Measurements from ENCODE around the gene CEACAM8. TPM values are rescaled to one million over a fixed set of nuclear protein-coding genes. Genes with fewer than 3 reads are reported as not detected.
"Not testable (repeated sequence)": the region's sequence is repeated elsewhere in the genome, so short reads cannot be mapped to it uniquely, and the experiment has no call there.

CEACAM8 gene
- total and polyA plus RNA-seq, 2 donors: 0.41 to 1.7 TPM

DNA sequence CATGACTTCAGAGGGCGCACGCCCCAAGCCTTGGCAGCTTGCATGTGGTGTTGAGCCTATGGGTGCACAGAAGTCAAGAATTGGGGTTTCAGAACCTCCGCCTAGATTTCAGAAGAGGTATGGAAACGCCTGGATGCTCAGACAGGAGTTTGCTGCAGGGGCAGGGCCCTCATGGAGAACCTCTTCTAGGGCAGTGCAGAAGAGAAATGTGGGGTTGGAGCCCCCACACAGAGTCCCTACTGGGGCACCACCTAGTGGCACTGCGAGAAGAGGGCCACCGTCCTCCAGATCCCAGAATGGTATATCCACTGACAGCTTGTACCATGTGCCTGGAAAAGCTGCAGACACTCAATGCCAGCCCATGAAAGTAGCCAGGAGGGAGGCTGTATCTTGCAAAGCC lies 44.2 kb downstream of the CEACAM8 start:
- not testable (repeated sequence) for H3K4me3 ChIP-seq (ENCODE audit: low read length in 2 of 2); H3K27me3 ChIP-seq (ENCODE audit: control insufficient read depth in 2 of 2, insufficient read depth in 1 of 2, low read length in 1 of 2); DNase-seq (ENCODE audit: low read depth in 6 of 9, low spot score in 9 of 9); H3K36me3 ChIP-seq (ENCODE audit: control insufficient read depth in 2 of 2, insufficient read depth in 2 of 2, low read length in 1 of 2); H3K4me1 ChIP-seq (ENCODE audit: control insufficient read depth in 2 of 2, insufficient read depth in 2 of 2, low read length in 2 of 2); H3K9me3 ChIP-seq (ENCODE audit: control insufficient read depth in 2 of 2, insufficient read depth in 1 of 2, low read length in 1 of 2); H3K27ac ChIP-seq (ENCODE audit: low read depth in 1 of 2, low read length in 1 of 2)
- 95% methylated on average over 6 of the region's 6 CpGs for WGBS

DNA sequence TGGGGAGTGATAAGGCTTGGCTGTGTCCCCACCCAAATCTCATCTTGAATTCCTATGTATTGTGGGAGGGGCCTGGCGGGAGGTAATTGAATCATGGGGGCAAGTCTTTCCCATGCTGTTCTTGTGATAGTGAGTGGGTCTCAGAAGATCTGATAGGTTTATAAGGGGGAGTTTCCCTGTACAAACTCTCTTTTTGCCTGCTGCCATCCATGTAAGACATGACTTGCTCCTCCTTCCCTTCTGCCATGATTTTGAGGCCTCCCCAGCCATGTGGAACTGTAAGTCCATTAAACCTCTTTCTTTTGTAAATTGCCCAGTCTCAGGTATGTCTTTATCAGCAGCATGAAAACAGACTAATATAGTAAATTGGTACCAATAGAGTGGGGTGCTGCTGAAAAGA lies 45.7 kb downstream of the CEACAM8 start:
- not testable (repeated sequence) for H3K27ac ChIP-seq (ENCODE audit: low read depth in 1 of 2, low read length in 1 of 2); H3K4me3 ChIP-seq (ENCODE audit: low read length in 2 of 2); H3K36me3 ChIP-seq (ENCODE audit: control insufficient read depth in 2 of 2, insufficient read depth in 2 of 2, low read length in 1 of 2); H3K27me3 ChIP-seq (ENCODE audit: control insufficient read depth in 2 of 2, insufficient read depth in 1 of 2, low read length in 1 of 2); H3K9me3 ChIP-seq (ENCODE audit: control insufficient read depth in 2 of 2, insufficient read depth in 1 of 2, low read length in 1 of 2); H3K4me1 ChIP-seq (ENCODE audit: control insufficient read depth in 2 of 2, insufficient read depth in 2 of 2, low read length in 2 of 2); DNase-seq (ENCODE audit: low read depth in 6 of 9, low spot score in 9 of 9)
- 48% methylated on average over 1 of the region's 1 CpG for WGBS

DNA sequence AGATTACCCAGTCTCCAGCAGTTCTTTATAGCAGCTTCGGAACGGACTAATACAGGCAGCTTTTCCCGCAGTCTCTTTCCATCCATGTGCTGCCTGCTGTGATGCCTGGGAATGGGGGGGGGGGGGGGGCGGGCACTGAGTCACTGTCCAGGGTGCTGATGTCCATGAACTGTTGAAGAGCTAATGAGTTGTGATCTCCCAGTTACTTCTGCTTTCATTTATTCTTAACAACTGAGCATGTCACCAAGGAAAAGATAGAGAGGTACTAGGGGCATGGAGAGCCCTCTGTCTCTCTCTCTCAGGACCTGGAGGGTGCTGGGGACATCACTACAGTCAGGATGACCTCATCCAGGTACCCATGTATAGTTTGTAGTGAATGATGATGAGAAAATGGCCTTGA lies 46.2 kb downstream of the CEACAM8 start:
- Histone ChIP-seq H3K36me3 (ENCODE audit: control insufficient read depth in 2 of 2, insufficient read depth in 2 of 2, low read length in 1 of 2) (no peaks in the 10 kb centered on the region), H3K4me1 (ENCODE audit: control insufficient read depth in 2 of 2, insufficient read depth in 2 of 2, low read length in 2 of 2) (no peaks in the 10 kb centered on the region), H3K27me3 (ENCODE audit: control insufficient read depth in 2 of 2, insufficient read depth in 1 of 2, low read length in 1 of 2) (no peaks in the 10 kb centered on the region), H3K4me3 (ENCODE audit: low read length in 2 of 2) (no peak overlapping the region), H3K27ac (ENCODE audit: low read depth in 1 of 2, low read length in 1 of 2) (no peak overlapping the region), H3K9me3 (ENCODE audit: control insufficient read depth in 2 of 2, insufficient read depth in 1 of 2, low read length in 1 of 2) (no peaks in the 10 kb centered on the region)
- WGBS: 76% methylated on average over 4 of the region's 4 CpGs
- no peak for DNase-seq (ENCODE audit: low read depth in 6 of 9, low spot score in 9 of 9)

DNA sequence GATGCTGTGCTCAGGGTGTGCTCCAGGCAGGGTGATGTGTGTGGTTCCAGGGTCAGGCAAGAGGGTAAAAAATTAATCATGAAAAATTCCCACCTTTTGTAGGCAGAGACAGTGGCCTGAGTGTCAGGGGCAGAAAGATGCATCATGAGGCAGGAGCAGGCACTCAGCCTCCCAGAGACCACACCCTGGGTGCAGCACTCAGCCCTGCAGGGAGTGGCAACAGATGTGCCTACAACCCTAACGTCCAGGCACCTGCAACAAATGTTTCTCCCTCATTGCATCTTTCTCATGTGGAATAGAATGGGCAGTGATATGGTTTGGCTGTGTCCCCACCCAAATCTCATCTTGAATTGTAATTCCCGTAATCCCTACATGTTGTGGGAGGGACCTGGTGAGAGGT lies 46.8 kb downstream of the CEACAM8 start:
- H3K9me3 ChIP-seq (ENCODE audit: control insufficient read depth in 2 of 2, insufficient read depth in 1 of 2, low read length in 1 of 2): no peaks in the 10 kb centered on the region
- H3K4me3 ChIP-seq (ENCODE audit: low read length in 2 of 2): no peak overlapping the region
- no peaks in the 10 kb centered on the region for H3K4me1 ChIP-seq (ENCODE audit: control insufficient read depth in 2 of 2, insufficient read depth in 2 of 2, low read length in 2 of 2)
- DNase-seq (ENCODE audit: low read depth in 6 of 9, low spot score in 9 of 9): no peak
- no peaks in the 10 kb centered on the region for H3K36me3 ChIP-seq (ENCODE audit: control insufficient read depth in 2 of 2, insufficient read depth in 2 of 2, low read length in 1 of 2)
- WGBS: 71% methylated on average over 2 of the region's 2 CpGs
- no peaks in the 10 kb centered on the region for H3K27me3 ChIP-seq (ENCODE audit: control insufficient read depth in 2 of 2, insufficient read depth in 1 of 2, low read length in 1 of 2)
- no peak overlapping the region for H3K27ac ChIP-seq (ENCODE audit: low read depth in 1 of 2, low read length in 1 of 2)

DNA sequence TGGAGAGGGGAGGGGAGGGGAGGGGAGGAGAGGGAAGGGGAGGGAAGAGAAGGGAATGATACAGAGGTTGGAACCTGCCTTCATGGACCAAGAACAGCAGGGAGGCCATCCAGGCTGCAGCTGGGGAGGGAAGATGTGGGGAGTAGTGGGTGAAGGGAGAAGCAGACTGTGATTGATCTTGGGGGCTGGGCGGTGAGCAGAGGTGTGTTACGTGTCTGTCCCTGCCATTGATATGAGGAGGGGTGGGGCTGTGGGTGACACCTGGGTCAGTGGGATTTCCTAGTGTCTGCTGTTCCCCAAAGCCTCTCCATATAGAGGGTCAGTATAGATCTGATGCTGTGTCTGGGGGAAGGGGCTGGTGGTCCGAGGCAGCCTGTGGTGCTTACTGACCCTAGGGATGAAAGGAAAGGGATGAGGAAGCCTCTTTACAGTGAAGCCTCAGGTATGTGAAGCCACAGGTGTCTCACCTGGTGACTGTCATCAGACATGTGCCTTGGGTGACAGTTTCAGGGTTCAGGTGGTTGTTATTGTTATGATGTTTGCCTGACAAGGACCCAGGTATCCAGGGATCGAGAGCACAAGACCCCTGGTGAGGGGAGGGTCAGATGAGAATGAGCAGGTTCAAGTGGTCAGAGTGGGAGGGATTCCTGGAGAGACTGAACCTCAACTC lies 47.8 kb downstream of the CEACAM8 start:
- no peak overlapping the region for H3K27ac ChIP-seq (ENCODE audit: low read depth in 1 of 2, low read length in 1 of 2)
- no peaks in the 10 kb centered on the region for H3K36me3 ChIP-seq (ENCODE audit: control insufficient read depth in 2 of 2, insufficient read depth in 2 of 2, low read length in 1 of 2)
- 98% methylated on average over 4 of the region's 4 CpGs for WGBS
- H3K9me3 ChIP-seq (ENCODE audit: control insufficient read depth in 2 of 2, insufficient read depth in 1 of 2, low read length in 1 of 2): no peaks in the 10 kb centered on the region
- H3K4me1 ChIP-seq (ENCODE audit: control insufficient read depth in 2 of 2, insufficient read depth in 2 of 2, low read length in 2 of 2): no peaks in the 10 kb centered on the region
- H3K4me3 ChIP-seq (ENCODE audit: low read length in 2 of 2): no peak overlapping the region
- H3K27me3 ChIP-seq (ENCODE audit: control insufficient read depth in 2 of 2, insufficient read depth in 1 of 2, low read length in 1 of 2): no peaks in the 10 kb centered on the region
- DNase-seq (ENCODE audit: low read depth in 6 of 9, low spot score in 9 of 9): no peak

DNA sequence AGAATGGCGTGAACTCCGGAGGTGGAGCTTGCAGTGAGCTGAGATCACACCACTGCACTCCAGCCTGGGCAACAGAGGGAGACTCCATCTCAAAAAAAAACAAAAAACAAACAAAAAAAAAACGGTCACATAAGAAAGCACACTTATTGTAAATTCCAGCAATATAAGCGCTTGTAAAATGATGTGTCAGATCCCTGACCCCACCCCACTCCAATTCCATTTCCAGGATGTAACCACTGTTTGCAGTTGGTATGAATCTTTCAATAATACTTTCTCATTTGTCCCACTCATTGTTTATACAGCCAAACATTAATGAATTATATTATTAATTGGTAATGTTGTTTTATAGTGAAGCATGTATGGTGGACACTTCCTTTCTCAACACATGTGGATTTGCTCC lies 50.6 kb downstream of the CEACAM8 start:
- H3K27ac ChIP-seq (ENCODE audit: low read depth in 1 of 2, low read length in 1 of 2): no peak overlapping the region
- H3K4me3 ChIP-seq (ENCODE audit: low read length in 2 of 2): no peak overlapping the region
- no peaks in the 10 kb centered on the region for H3K36me3 ChIP-seq (ENCODE audit: control insufficient read depth in 2 of 2, insufficient read depth in 2 of 2, low read length in 1 of 2)
- no peak for DNase-seq (ENCODE audit: low read depth in 6 of 9, low spot score in 9 of 9)
- WGBS: 96% methylated on average over 4 of the region's 4 CpGs
- H3K4me1 ChIP-seq (ENCODE audit: control insufficient read depth in 2 of 2, insufficient read depth in 2 of 2, low read length in 2 of 2): no peaks in the 10 kb centered on the region
- no peaks in the 10 kb centered on the region for H3K9me3 ChIP-seq (ENCODE audit: control insufficient read depth in 2 of 2, insufficient read depth in 1 of 2, low read length in 1 of 2)
- H3K27me3 ChIP-seq (ENCODE audit: control insufficient read depth in 2 of 2, insufficient read depth in 1 of 2, low read length in 1 of 2): no peaks in the 10 kb centered on the region

DNA sequence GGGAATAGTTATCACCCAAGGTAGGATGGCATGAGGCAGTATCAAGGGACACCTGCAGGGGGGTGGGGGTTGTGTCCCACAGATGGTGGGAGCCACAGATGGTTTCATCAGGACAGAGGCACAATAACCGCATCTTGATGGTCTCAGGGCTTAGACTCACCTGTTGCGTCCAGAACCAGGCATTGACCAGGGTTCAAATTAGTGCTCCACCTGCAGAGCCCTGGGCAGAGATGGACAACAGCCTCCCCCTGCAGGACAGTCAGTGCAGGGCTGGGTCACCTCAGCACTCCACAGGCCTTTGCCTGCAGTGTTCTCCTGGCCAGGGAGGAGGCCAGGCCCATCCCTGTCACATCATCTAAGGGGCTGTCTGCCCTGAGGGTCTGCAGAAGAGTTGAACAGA lies 51.9 kb downstream of the CEACAM8 start:
- Histone ChIP-seq H3K4me1 (ENCODE audit: control insufficient read depth in 2 of 2, insufficient read depth in 2 of 2, low read length in 2 of 2) (no peaks in the 10 kb centered on the region), H3K4me3 (ENCODE audit: low read length in 2 of 2) (no peak overlapping the region), H3K27me3 (ENCODE audit: control insufficient read depth in 2 of 2, insufficient read depth in 1 of 2, low read length in 1 of 2) (no peaks in the 10 kb centered on the region), H3K36me3 (ENCODE audit: control insufficient read depth in 2 of 2, insufficient read depth in 2 of 2, low read length in 1 of 2) (no peaks in the 10 kb centered on the region), H3K9me3 (ENCODE audit: control insufficient read depth in 2 of 2, insufficient read depth in 1 of 2, low read length in 1 of 2) (no peaks in the 10 kb centered on the region), H3K27ac (ENCODE audit: low read depth in 1 of 2, low read length in 1 of 2) (no peak overlapping the region)
- WGBS: 99% methylated on average over 2 of the region's 2 CpGs
- no peak for DNase-seq (ENCODE audit: low read depth in 6 of 9, low spot score in 9 of 9)

DNA sequence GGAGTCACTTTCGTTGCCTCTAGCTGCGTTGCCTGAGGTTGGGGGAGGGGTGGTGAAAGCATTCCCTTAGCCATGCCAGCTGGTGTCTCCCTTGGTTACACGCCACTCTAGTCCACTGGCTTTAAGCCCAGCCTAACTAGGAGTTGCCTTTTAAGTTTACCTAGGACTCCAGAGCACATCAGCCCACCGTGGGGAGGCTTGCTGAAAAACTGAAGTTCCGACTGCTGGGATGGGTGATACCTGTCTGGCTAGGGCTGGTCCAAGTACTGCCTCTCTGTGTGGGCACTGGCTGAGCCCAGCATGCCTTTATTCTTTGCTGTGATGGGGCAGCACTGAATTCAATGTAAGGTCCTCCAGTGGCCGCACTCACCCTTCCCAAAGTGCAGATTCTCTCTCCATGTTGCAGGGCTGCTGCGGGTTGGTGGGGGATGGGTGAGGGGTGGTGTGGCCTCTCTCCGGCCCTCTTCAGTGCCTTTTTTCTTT lies 54.6 kb downstream of the CEACAM8 start:
- WGBS: 92% methylated on average over 8 of the region's 8 CpGs
- Histone ChIP-seq H3K4me1 (ENCODE audit: control insufficient read depth in 2 of 2, insufficient read depth in 2 of 2, low read length in 2 of 2) (no peaks in the 10 kb centered on the region), H3K9me3 (ENCODE audit: control insufficient read depth in 2 of 2, insufficient read depth in 1 of 2, low read length in 1 of 2) (no peaks in the 10 kb centered on the region), H3K27ac (ENCODE audit: low read depth in 1 of 2, low read length in 1 of 2) (no peak overlapping the region), H3K36me3 (ENCODE audit: control insufficient read depth in 2 of 2, insufficient read depth in 2 of 2, low read length in 1 of 2) (no peaks in the 10 kb centered on the region), H3K27me3 (ENCODE audit: control insufficient read depth in 2 of 2, insufficient read depth in 1 of 2, low read length in 1 of 2) (no peaks in the 10 kb centered on the region), H3K4me3 (ENCODE audit: low read length in 2 of 2) (no peak overlapping the region)
- DNase-seq (ENCODE audit: low read depth in 6 of 9, low spot score in 9 of 9): no peak

DNA sequence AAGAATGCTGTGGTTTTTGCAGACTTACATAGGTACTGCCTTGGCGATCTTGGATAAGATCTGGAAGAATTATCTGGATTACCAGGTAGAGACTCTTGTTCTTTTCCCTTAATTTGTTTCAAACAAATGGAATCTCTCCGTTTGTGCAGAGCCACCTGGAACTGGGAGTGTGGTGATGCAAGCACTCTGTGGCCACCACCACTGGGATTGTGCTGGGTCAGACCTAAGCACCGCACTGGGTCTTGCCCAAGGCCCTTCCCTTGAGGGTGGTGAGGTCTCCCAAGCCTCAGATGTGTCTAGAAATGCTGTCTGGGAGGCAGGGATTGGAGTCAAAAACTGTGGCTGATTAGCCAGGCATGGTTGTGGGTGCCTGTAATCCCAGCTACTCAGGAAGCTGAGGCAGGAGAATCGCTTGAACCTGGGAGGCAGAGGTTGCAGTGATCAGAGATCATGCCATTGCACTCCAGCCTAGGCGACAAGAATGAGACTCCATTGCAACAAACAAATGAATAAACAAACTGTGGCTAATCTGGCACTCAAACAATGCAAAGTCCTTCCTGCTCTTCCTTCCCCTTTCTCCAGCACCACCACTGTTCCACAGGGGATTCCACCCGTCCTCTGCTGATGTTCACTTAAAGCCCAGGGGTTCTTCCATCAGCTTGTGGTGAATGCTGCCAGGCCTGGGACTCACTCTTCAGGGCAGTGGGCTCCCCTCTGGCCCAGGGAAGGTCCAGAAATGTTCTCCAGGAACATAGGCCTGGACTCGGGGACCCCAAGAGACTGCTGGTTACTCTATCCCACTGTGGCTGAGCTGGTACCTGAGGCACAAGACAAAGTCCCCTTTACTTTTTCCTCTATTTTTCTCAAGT lies 55.6 kb downstream of the CEACAM8 start:
- no peak overlapping the region for H3K4me3 ChIP-seq (ENCODE audit: low read length in 2 of 2)
- DNase-seq (ENCODE audit: low read depth in 6 of 9, low spot score in 9 of 9): no peak
- H3K4me1 ChIP-seq (ENCODE audit: control insufficient read depth in 2 of 2, insufficient read depth in 2 of 2, low read length in 2 of 2): no peaks in the 10 kb centered on the region
- WGBS: 90% methylated on average over 7 of the region's 7 CpGs
- no peaks in the 10 kb centered on the region for H3K36me3 ChIP-seq (ENCODE audit: control insufficient read depth in 2 of 2, insufficient read depth in 2 of 2, low read length in 1 of 2)
- no peak overlapping the region for H3K27ac ChIP-seq (ENCODE audit: low read depth in 1 of 2, low read length in 1 of 2)
- no peaks in the 10 kb centered on the region for H3K27me3 ChIP-seq (ENCODE audit: control insufficient read depth in 2 of 2, insufficient read depth in 1 of 2, low read length in 1 of 2)
- no peaks in the 10 kb centered on the region for H3K9me3 ChIP-seq (ENCODE audit: control insufficient read depth in 2 of 2, insufficient read depth in 1 of 2, low read length in 1 of 2)
